Measurements from ENCODE around the gene CELF1. TPM values are rescaled to one million over a fixed set of nuclear protein-coding genes. Genes with fewer than 3 reads are reported as not detected.

The CELF1 gene
- total and polyA plus RNA-seq, 2 of the 13 experiments (the other 11 are each of a cell fraction or from before 2014, with no cell fraction given) = 69.0 to 80.1 TPM

DNA sequence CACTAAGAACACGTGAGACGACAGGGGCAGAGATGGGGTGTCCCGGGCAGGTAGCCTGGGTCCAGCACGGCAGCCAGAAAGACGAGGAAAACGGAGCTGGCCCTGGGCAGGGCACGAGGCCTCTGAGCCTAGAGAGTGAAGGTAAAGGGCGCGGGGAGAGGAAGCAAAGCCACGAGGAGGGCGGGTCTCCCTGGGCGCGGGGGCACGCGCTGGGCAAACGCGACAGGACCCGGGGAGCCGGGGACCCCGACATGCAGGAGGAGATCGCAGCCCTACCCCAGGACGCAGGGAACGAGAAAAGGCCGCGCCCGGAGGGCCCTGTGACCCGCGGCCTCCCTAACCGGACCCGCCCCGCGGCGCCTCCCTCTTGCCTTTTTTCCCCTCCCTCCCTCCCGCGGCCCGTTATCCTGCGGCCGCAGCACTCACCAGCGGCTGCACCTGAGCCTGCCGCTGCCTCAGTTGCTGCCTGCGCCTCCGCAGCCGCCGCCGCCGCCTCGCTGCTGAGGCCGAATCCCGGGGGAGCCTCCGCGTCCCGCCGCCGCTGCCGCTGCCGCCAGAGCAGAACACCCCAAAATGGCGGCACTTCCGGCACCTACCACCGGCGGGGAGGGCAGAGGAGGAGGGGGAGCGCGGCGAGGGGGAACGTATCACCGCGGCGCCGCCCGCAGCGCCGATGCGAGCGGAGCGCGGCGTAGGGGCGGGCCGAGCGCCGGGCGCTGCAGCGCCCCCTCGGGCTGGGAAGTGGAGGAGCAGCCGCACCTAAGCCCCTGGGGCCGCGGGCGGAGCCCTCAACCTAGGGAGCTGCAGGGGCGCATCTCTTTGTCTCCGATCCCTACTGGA lies at the start of gene CELF1 (continued):
- TF ChIP-seq, protein P1, sequence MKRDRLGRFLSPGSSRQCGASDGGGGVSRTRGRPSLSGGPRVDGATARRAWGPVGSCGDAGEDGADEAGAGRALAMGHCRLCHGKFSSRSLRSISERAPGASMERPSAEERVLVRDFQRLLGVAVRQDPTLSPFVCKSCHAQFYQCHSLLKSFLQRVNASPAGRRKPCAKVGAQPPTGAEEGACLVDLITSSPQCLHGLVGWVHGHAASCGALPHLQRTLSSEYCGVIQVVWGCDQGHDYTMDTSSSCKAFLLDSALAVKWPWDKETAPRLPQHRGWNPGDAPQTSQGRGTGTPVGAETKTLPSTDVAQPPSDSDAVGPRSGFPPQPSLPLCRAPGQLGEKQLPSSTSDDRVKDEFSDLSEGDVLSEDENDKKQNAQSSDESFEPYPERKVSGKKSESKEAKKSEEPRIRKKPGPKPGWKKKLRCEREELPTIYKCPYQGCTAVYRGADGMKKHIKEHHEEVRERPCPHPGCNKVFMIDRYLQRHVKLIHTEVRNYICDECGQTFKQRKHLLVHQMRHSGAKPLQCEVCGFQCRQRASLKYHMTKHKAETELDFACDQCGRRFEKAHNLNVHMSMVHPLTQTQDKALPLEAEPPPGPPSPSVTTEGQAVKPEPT (CRISPR knock-in tag; IDR thresholded peaks at IDR 0.05; ENCODE audit: low read depth) = 0 out of 2 replicates have a peak, but pooled peaks have one; percentile 44
- TF ChIP-seq ADNP (CRISPR knock-in tag; IDR thresholded peaks at IDR 0.05) (0 out of 2 replicates have a peak, but pooled peaks have one; percentile 48), NFATC3 (CRISPR knock-in tag; IDR thresholded peaks at IDR 0.05) (no peak), ZNF780A (CRISPR knock-in tag; IDR thresholded peaks at IDR 0.05) (peak; percentile 16; the same call in 1 of the 2 replicates), ZNF546 (CRISPR knock-in tag; conservative IDR thresholded peaks at IDR 0.05) (peak; percentile 79; the same call in 1 of the 2 replicates), IKZF1 (IDR thresholded peaks at IDR 0.05) (no peak)
- TF ChIP-seq, protein P2, sequence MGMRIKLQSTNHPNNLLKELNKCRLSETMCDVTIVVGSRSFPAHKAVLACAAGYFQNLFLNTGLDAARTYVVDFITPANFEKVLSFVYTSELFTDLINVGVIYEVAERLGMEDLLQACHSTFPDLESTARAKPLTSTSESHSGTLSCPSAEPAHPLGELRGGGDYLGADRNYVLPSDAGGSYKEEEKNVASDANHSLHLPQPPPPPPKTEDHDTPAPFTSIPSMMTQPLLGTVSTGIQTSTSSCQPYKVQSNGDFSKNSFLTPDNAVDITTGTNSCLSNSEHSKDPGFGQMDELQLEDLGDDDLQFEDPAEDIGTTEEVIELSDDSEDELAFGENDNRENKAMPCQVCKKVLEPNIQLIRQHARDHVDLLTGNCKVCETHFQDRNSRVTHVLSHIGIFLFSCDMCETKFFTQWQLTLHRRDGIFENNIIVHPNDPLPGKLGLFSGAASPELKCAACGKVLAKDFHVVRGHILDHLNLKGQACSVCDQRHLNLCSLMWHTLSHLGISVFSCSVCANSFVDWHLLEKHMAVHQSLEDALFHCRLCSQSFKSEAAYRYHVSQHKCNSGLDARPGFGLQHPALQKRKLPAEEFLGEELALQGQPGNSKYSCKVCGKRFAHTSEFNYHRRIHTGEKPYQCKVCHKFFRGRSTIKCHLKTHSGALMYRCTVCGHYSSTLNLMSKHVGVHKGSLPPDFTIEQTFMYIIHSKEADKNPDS (CRISPR knock-in tag; IDR thresholded peaks at IDR 0.05) = peak; percentile 59; the same call in 1 of the 2 replicates
- TF ChIP-seq, protein P3, sequence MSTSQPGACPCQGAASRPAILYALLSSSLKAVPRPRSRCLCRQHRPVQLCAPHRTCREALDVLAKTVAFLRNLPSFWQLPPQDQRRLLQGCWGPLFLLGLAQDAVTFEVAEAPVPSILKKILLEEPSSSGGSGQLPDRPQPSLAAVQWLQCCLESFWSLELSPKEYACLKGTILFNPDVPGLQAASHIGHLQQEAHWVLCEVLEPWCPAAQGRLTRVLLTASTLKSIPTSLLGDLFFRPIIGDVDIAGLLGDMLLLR (CRISPR knock-in tag; IDR thresholded peaks at IDR 0.05) = 0 out of 2 replicates have a peak, but pooled peaks have one; percentile 19
- TF ChIP-seq, protein P4, sequence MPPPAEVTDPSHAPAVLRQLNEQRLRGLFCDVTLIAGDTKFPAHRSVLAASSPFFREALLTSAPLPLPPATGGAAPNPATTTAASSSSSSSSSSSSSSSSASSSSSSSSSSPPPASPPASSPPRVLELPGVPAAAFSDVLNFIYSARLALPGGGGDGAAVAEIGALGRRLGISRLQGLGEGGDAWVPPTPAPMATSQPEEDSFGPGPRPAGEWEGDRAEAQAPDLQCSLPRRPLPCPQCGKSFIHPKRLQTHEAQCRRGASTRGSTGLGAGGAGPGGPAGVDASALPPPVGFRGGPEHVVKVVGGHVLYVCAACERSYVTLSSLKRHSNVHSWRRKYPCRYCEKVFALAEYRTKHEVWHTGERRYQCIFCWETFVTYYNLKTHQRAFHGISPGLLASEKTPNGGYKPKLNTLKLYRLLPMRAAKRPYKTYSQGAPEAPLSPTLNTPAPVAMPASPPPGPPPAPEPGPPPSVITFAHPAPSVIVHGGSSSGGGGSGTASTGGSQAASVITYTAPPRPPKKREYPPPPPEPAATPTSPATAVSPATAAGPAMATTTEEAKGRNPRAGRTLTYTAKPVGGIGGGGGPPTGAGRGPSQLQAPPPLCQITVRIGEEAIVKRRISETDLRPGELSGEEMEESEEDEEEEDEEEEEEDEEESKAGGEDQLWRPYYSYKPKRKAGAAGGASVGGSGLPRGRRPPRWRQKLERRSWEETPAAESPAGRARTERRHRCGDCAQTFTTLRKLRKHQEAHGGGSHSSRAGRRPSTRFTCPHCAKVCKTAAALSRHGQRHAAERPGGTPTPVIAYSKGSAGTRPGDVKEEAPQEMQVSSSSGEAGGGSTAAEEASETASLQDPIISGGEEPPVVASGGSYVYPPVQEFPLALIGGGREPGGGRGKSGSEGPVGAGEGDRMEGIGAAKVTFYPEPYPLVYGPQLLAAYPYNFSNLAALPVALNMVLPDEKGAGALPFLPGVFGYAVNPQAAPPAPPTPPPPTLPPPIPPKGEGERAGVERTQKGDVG (CRISPR knock-in tag; IDR thresholded peaks at IDR 0.05; ENCODE audit: borderline replicate concordance) = no peak
- TF ChIP-seq, protein P5, sequence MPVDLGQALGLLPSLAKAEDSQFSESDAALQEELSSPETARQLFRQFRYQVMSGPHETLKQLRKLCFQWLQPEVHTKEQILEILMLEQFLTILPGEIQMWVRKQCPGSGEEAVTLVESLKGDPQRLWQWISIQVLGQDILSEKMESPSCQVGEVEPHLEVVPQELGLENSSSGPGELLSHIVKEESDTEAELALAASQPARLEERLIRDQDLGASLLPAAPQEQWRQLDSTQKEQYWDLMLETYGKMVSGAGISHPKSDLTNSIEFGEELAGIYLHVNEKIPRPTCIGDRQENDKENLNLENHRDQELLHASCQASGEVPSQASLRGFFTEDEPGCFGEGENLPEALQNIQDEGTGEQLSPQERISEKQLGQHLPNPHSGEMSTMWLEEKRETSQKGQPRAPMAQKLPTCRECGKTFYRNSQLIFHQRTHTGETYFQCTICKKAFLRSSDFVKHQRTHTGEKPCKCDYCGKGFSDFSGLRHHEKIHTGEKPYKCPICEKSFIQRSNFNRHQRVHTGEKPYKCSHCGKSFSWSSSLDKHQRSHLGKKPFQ (CRISPR knock-in tag; IDR thresholded peaks at IDR 0.05; ENCODE audit: insufficient replicate concordance) = no peak
- TF ChIP-seq, protein P6, sequence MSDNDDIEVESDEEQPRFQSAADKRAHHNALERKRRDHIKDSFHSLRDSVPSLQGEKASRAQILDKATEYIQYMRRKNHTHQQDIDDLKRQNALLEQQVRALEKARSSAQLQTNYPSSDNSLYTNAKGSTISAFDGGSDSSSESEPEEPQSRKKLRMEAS (IDR thresholded peaks at IDR 0.05) = peak; percentile 67
- TF ChIP-seq, protein P7, sequence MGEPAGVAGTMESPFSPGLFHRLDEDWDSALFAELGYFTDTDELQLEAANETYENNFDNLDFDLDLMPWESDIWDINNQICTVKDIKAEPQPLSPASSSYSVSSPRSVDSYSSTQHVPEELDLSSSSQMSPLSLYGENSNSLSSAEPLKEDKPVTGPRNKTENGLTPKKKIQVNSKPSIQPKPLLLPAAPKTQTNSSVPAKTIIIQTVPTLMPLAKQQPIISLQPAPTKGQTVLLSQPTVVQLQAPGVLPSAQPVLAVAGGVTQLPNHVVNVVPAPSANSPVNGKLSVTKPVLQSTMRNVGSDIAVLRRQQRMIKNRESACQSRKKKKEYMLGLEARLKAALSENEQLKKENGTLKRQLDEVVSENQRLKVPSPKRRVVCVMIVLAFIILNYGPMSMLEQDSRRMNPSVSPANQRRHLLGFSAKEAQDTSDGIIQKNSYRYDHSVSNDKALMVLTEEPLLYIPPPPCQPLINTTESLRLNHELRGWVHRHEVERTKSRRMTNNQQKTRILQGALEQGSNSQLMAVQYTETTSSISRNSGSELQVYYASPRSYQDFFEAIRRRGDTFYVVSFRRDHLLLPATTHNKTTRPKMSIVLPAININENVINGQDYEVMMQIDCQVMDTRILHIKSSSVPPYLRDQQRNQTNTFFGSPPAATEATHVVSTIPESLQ (CRISPR knock-in tag; conservative IDR thresholded peaks at IDR 0.05) = no peak
- TF ChIP-seq, protein P8, sequence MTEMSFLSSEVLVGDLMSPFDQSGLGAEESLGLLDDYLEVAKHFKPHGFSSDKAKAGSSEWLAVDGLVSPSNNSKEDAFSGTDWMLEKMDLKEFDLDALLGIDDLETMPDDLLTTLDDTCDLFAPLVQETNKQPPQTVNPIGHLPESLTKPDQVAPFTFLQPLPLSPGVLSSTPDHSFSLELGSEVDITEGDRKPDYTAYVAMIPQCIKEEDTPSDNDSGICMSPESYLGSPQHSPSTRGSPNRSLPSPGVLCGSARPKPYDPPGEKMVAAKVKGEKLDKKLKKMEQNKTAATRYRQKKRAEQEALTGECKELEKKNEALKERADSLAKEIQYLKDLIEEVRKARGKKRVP (CRISPR knock-in tag; IDR thresholded peaks at IDR 0.05) = 0 out of 4 replicates have a peak, but pooled peaks of 1 of the 2 experiments have one; percentile 38
